ENCODE data around the gene PLA2G2E.
A peak's percentile ranks its signal among the peaks of the same experiment; 100 is the strongest.
"Not testable (repeated sequence)": the region's sequence is repeated elsewhere in the genome, so short reads cannot be mapped to it uniquely, and the experiment has no call there.

PLA2G2E gene

DNA sequence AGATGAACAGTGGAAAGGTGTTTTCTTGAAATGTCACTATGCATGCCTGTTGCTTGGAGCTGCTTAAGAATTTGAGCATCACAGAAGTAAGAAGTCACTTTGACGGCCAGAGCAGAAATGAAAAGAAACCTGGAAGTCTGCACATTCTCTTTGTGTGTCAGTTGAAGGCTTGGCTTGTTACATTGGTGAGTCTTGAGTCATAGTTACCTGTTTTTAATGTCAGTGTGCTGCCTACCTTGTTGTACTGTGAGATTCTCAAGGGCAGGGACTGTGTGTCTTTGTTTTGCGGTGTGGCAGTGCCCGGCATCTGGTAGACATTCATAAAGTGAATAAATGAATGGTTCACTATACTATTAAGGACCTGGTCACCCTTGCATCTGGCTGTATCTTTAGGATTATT lies 31.3 kb downstream of the PLA2G2E start:
- FAIRE-seq (no peak), DNase-seq (ENCODE audit: insufficient read length, low spot score) (no peak)
- TF ChIP-seq TAF1 (IDR thresholded peaks at IDR 0.05; ENCODE audit: low read depth, low read length) (no peak), SPI1 (IDR thresholded peaks at IDR 0.05; ENCODE audit: low read depth, low read length) (no peak), POLR2A (IDR thresholded peaks at IDR 0.05; ENCODE audit: low read depth, low read length) (no peak), POLR2AphosphoS5 (IDR thresholded peaks at IDR 0.05; ENCODE audit: low read depth, low read length) (no peak), POU2F2 (IDR thresholded peaks at IDR 0.05; ENCODE audit: low read depth, low read length) (no peak), PAX5 (IDR thresholded peaks at IDR 0.05; ENCODE audit: insufficient read depth, low read length, severe bottlenecking) (no peak)

DNA sequence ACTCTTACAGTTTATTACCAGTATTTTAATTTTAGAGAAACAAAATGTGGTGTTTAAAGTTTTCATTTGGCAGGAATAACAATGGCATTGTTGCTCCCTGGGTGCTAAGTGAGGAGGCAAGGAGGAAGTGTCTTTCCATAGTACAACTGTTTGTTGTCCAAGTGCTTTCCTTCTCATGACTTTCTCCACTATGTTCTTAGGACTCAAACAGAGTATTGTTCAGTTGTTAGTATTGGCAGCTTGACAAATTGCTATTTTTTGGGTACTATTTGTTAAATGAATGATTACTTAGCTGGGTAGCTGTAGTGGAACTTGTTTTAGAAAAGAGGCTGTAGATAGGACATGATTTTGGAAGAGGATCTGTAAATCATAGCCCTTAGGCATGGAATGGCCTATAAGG lies 33.8 kb downstream of the PLA2G2E start:
- no peak for FAIRE-seq
- no peak for TF ChIP-seq TAF1 (IDR thresholded peaks at IDR 0.05; ENCODE audit: low read depth, low read length)
- DNase-seq (ENCODE audit: insufficient read length, low spot score), result no peak

DNA sequence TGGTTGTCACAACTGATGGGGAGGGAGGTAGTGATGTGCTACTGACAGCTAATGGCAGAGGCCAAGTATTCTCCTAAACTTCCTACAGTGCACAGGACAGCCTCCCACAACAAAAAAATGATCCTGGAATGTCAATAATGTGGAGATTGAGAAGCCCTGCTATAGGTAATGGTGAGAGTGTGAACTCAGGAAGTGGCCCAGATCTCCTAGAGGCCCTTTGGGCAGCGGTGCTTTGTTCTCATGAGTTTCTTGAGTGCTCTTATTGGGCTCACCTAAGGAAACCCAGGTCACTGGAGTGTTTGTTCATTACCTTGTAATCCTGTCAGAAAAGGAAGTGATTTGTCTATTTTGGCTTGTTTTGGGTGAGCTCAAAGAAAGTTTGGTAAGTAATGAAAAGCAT lies 35.3 kb downstream of the PLA2G2E start:
- TF ChIP-seq PAX5 (IDR thresholded peaks at IDR 0.05; ENCODE audit: insufficient read depth, low read length, severe bottlenecking) (no peak), POLR2AphosphoS5 (IDR thresholded peaks at IDR 0.05; ENCODE audit: low read depth, low read length) (no peak), TAF1 (IDR thresholded peaks at IDR 0.05; ENCODE audit: low read depth, low read length) (no peak), POU2F2 (IDR thresholded peaks at IDR 0.05; ENCODE audit: low read depth, low read length) (no peak), POLR2A (IDR thresholded peaks at IDR 0.05; ENCODE audit: low read depth, low read length) (no peak), SPI1 (IDR thresholded peaks at IDR 0.05; ENCODE audit: low read depth, low read length) (no peak)
- no peak for FAIRE-seq

DNA sequence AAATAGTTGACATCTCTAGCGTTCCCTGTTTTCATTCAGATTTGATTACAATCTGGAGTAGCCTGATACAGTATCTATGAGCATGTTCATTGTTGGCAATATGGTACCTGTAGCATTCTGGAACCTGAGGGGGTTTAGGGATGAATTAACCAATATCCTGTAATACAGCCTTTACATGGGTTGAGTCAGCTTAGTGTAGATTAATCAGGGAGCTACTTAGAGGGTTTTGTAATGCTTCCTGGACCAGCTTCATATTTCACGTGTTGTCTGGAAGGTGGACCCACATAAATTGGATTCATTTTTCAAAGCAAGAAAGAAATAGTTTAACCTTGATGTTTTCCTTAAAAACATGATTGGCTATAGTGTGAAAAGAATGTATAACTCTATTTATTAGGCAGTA lies 37.6 kb downstream of the PLA2G2E start:
- DNase-seq (ENCODE audit: insufficient read length, low spot score), result no peak
- FAIRE-seq, result no peak
- TF ChIP-seq TAF1 (IDR thresholded peaks at IDR 0.05; ENCODE audit: low read depth, low read length) (no peak), SPI1 (IDR thresholded peaks at IDR 0.05; ENCODE audit: low read depth, low read length) (no peak), POLR2A (IDR thresholded peaks at IDR 0.05; ENCODE audit: low read depth, low read length) (no peak), PAX5 (IDR thresholded peaks at IDR 0.05; ENCODE audit: insufficient read depth, low read length, severe bottlenecking) (no peak), POU2F2 (IDR thresholded peaks at IDR 0.05; ENCODE audit: low read depth, low read length) (no peak)

More for the DNA sequence above, 35.3 kb downstream of the PLA2G2E start:
- DNase-seq (ENCODE audit: insufficient read length, low spot score), result no peak

DNA sequence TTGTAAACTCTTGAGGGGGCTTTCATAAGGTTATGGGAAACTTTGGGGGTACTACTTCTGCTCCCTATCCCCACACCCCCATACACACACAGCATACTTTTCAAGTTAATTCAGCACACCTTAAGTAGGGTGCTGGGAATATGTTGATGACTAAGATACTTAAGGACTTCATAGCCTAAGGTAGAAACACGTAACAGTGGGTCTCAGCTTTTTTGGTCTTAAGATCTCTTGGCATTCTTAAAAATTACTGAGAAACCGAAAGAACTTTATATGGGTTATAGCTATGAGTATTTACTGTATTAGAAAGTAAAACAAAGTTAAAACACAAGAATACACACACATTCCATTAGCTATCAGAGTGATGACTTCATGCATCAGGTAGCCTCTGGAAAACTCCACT lies 39.1 kb downstream of the PLA2G2E start:
- no peak for DNase-seq (ENCODE audit: insufficient read length, low spot score)
- TF ChIP-seq POLR2A (IDR thresholded peaks at IDR 0.05; ENCODE audit: low read depth, low read length), result no peak
- TF ChIP-seq SPI1 (IDR thresholded peaks at IDR 0.05; ENCODE audit: low read depth, low read length), result no peak
- TF ChIP-seq PAX5 (IDR thresholded peaks at IDR 0.05; ENCODE audit: insufficient read depth, low read length, severe bottlenecking), result no peak
- no peak for TF ChIP-seq POLR2AphosphoS5 (IDR thresholded peaks at IDR 0.05; ENCODE audit: low read depth, low read length)
- no peak for TF ChIP-seq POU2F2 (IDR thresholded peaks at IDR 0.05; ENCODE audit: low read depth, low read length)
- no peak for TF ChIP-seq TAF1 (IDR thresholded peaks at IDR 0.05; ENCODE audit: low read depth, low read length)
- no peak for FAIRE-seq

DNA sequence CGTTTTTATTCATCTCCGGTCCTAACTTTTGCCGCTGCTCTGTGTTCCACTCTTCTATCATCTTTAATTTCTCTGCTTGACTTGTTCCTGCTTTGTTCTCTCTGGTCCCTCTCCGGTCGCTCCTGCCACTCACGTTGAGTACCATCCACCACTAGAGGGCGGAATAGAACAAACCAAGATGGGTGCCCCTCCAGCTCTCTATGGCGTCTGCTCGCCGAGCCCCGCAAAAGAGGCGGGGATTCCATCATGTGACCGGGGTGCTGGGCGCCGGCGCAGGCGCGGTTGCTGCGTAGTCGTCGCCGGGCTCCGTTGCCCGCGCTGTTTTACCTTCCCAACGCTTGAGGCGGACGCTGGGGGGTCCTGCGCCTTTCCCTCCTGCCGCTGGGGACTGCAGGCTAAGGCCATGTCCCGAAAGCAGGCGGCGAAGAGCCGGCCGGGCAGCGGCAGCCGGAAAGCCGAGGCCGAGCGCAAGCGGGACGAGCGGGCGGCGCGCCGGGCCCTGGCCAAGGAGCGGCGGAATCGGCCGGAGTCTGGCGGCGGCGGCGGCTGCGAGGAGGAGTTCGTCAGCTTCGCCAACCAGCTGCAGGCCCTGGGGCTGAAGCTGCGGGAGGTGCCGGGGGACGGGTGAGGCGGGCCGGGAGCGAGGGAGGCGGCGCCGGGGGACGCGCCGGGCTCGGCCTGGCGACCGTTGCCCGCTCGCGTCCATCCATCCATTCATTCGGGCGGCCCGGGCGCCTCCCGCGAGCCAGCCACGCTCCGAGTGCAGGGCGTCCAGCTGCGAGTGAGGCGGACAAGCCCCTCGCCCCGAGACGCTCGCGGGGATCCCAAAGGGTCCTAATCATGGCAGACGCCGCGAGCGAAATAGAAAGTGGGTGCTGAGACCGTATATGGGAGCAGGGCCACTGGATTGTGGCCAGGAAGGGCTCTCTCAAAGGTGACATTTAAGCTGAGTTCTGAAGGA lies 41.0 kb downstream of the PLA2G2E start, which contains the start of gene OTUD3:
TSS of gene OTUD3 (plus strand) at position 285 of the 961 bp plus-strand sequence. CDS start at position 404, 119 bp downstream.
- peak; percentile 97 for FAIRE-seq
- DNase-seq (ENCODE audit: insufficient read length, low spot score), result peak; percentile 91
- TF ChIP-seq POLR2AphosphoS5 (IDR thresholded peaks at IDR 0.05; ENCODE audit: low read depth, low read length), result 0 out of 2 replicates have a peak, but pooled peaks have one; percentile 43
- peak; percentile 15; the same call in 1 of the 2 replicates for TF ChIP-seq TAF1 (IDR thresholded peaks at IDR 0.05; ENCODE audit: low read depth, low read length)
- no peak for TF ChIP-seq SPI1 (IDR thresholded peaks at IDR 0.05; ENCODE audit: low read depth, low read length)
- TF ChIP-seq POLR2A (IDR thresholded peaks at IDR 0.05; ENCODE audit: low read depth, low read length), result peak; percentile 46

DNA sequence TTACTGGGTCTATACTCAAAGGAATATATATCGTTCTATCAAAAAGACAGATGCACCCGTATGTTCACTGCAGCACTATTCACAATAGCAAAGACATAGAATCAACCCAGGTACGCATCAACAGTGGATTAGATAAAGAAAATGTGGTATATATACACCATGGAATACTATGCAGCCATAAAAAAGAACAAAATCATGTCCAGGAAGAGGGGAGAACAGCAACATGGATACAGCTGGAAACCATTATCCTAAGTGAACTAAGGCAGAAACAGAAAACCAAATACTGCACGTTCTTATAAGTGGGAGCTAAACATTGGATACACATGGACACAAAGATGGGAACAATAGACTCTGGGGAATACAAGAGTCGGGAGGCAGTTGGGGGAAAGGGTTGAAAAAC lies 42.6 kb downstream of the PLA2G2E start:
- FAIRE-seq; DNase-seq (ENCODE audit: insufficient read length, low spot score): not testable (repeated sequence)

DNA sequence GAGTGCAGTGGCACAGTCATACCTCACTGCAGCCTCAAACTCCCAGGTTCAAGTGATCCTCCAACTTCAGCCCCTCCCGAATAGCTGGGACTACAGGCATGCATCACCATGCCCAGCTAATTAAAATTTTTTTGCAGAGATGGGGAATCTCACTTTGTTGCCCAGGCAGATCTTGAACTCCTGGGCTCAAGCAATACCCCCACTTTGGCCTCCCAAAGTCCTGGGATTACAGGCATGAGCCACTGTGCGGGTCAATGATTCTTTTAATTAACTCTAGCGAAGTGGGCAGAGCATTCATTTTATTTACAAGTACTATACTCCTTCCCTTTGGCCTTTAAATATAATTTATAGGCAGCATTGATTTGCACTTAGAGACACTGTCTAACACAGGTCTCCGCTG lies 43.8 kb downstream of the PLA2G2E start:
- FAIRE-seq, result no peak
- TF ChIP-seq POLR2A (IDR thresholded peaks at IDR 0.05; ENCODE audit: low read depth, low read length) (no peak), PAX5 (IDR thresholded peaks at IDR 0.05; ENCODE audit: insufficient read depth, low read length, severe bottlenecking) (no peak), POU2F2 (IDR thresholded peaks at IDR 0.05; ENCODE audit: low read depth, low read length) (no peak), POLR2AphosphoS5 (IDR thresholded peaks at IDR 0.05; ENCODE audit: low read depth, low read length) (no peak), SPI1 (IDR thresholded peaks at IDR 0.05; ENCODE audit: low read depth, low read length) (no peak), TAF1 (IDR thresholded peaks at IDR 0.05; ENCODE audit: low read depth, low read length) (no peak)
- no peak for DNase-seq (ENCODE audit: insufficient read length, low spot score)

DNA sequence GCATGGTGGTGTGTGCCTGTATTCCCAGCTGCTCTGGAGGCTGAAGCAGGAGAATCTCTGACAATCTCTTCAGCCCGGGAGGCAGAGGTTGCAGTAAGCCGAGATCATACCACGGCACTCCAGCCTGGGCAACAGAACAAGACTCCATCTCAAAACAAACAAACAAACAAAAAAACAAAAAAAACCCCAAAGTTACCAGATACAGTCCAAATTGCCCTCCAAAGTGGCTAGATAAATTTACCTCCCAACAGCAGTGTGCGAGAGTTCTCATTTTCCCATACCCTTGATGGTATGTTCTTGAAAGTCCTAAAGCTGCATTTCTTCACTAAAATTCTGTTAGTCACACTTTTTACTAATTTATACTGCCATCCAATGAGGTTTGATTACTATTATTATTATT lies 44.2 kb downstream of the PLA2G2E start:
- TF ChIP-seq SPI1 (IDR thresholded peaks at IDR 0.05; ENCODE audit: low read depth, low read length) (no peak), POU2F2 (IDR thresholded peaks at IDR 0.05; ENCODE audit: low read depth, low read length) (no peak), POLR2A (IDR thresholded peaks at IDR 0.05; ENCODE audit: low read depth, low read length) (no peak), POLR2AphosphoS5 (IDR thresholded peaks at IDR 0.05; ENCODE audit: low read depth, low read length) (no peak), TAF1 (IDR thresholded peaks at IDR 0.05; ENCODE audit: low read depth, low read length) (no peak), PAX5 (IDR thresholded peaks at IDR 0.05; ENCODE audit: insufficient read depth, low read length, severe bottlenecking) (no peak)
- FAIRE-seq (no peak), DNase-seq (ENCODE audit: insufficient read length, low spot score) (no peak)

DNA sequence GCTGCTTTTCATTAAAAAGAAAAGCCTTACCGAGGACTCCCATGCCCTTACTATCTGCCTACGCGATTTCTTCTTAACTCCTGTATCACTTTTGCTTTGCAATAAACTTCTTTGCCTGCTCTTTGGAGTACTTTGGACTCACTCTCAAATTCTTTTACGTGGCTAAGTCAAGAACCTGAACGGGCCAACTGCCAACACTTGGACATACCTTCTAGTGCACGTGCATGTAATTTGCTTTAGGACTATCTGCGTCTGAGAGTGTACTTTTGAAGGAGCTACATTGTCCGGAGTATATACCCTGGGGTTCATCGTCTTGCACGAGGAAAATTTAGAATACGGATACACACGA lies 44.8 kb downstream of the PLA2G2E start:
- no peak for TF ChIP-seq TAF1 (IDR thresholded peaks at IDR 0.05; ENCODE audit: low read depth, low read length)
- no peak for TF ChIP-seq POLR2A (IDR thresholded peaks at IDR 0.05; ENCODE audit: low read depth, low read length)
- TF ChIP-seq POLR2AphosphoS5 (IDR thresholded peaks at IDR 0.05; ENCODE audit: low read depth, low read length), result no peak
- no peak for TF ChIP-seq PAX5 (IDR thresholded peaks at IDR 0.05; ENCODE audit: insufficient read depth, low read length, severe bottlenecking)
- no peak for TF ChIP-seq POU2F2 (IDR thresholded peaks at IDR 0.05; ENCODE audit: low read depth, low read length)
- TF ChIP-seq SPI1 (IDR thresholded peaks at IDR 0.05; ENCODE audit: low read depth, low read length), result no peak
- DNase-seq (ENCODE audit: insufficient read length, low spot score) (no peak), FAIRE-seq (no peak)

Measured in GM12891 (cell line).